ENCODE data around the gene MX2. TPM values are rescaled to one million over a fixed set of nuclear protein-coding genes. Genes with fewer than 3 reads are reported as not detected.
A peak's percentile ranks its signal among the peaks of the same experiment; 100 is the strongest.

Gene MX2
- total RNA-seq, 2 experiments from 2014 or later = 9.2 to 10.3 TPM

GRCh38 chr21:41458559-41458958 lies 96.7 kb downstream of the MX2 start:
- Mint-ChIP-seq H3K36me3 (ENCODE audit: low read depth) (no peaks in the 10 kb centered on the region), H3K27me3 (no peaks in the 10 kb centered on the region), H3K9me3 (no peaks in the 10 kb centered on the region), H3K4me1 (ENCODE audit: low read depth) (no peaks in the 10 kb centered on the region), H3K4me3 (no peak overlapping the region), H3K27ac (peak overlapping the region; percentile 7)
- intact Hi-C loops (cut with micrococcal nuclease) = no loop called here
- ATAC-seq = no peak
- ChIA-PET POLR2A (no interaction called here), CTCF (interaction anchor here (5.2 kb wide), 1 partner anchor 175 kb away, joined by 32 read pairs; no protein-coding TSS in a partner anchor)
- DNase-seq = no peak
- no peak for TF ChIP-seq CTCF (IDR thresholded peaks at IDR 0.05)

Other genes starting within 250 kb of the MX2 start
- gene BACE2, start 193.9 kb upstream of the MX2 start, total RNA-seq = 1 to 10 TPM; 1.1 to 2.0 TPM
- not detected for gene FAM3B, start 45.2 kb upstream of the MX2 start, total RNA-seq
- gene MX1, start 64.2 kb downstream of the MX2 start, total RNA-seq = 10 to 100 TPM; 39.4 to 40.0 TPM
- not detected for gene TMPRSS2, start 146.1 kb downstream of the MX2 start, total RNA-seq